SK-N-MC (cell line): Measurements from ENCODE around the gene SVOP.
"Not testable (repeated sequence)": the region's sequence is repeated elsewhere in the genome, so short reads cannot be mapped to it uniquely, and the experiment has no call there.

ENCODE experiments used
- DNase-seq: peaks from one replicate; pipeline ENCODE4 v3.0.0-alpha.2; 2011; ENCODE audit warnings: low read depth, low spot score
- H3K27ac ChIP-seq: fragments of 200-600 bp; sonication (generic); 2 replicates; pipeline ENCODE4 v1.5.1; 2016; ENCODE audit warnings: mixed run types
- H3K36me3 ChIP-seq: fragments of 200-600 bp; sonication (generic); 2 replicates; pipeline ENCODE4 v1.6.1; 2017; ENCODE audit warnings: antibody characterized with exemption, low read length, mixed read lengths; ENCODE audit not compliant: insufficient read depth
- H3K4me3 ChIP-seq: fragments of 200-600 bp; sonication (generic); 2 replicates; pipeline ENCODE4 v1.5.1; 2016
- H3K9ac ChIP-seq: fragments of 200-600 bp; sonication (generic); 2 replicates; pipeline ENCODE4 v1.8.0; 2017; ENCODE audit warnings: mixed run types, mixed read lengths; ENCODE audit not compliant: insufficient read length
- H3K9me3 ChIP-seq: fragments of 200-600 bp; sonication (generic); 2 replicates; pipeline ENCODE4 v1.6.1; 2017; ENCODE audit warnings: low read depth, mild to moderate bottlenecking, antibody characterized with exemption, low read length, moderate library complexity, mixed read lengths
- EZH2 ChIP-seq: fragments of 200-600 bp; sonication (generic); IDR thresholded peaks from one replicate; pipeline ENCODE4 v1.6.1; 2017; ENCODE audit warnings: antibody characterized with exemption
- FOXP2 ChIP-seq: optimal IDR thresholded peaks from 2 replicates; pipeline ENCODE3; 2011; ENCODE audit warnings: mild to moderate bottlenecking, moderate library complexity; ENCODE audit not compliant: insufficient read depth; ENCODE audit errors: extremely low read length, control extremely low read depth
- POLR2AphosphoS5 ChIP-seq: IDR thresholded peaks from 2 replicates; pipeline ENCODE4 v1.6.1; 2012; ENCODE audit warnings: mild to moderate bottlenecking, low read depth, low read length, borderline replicate concordance

Gene SVOP

DNA sequence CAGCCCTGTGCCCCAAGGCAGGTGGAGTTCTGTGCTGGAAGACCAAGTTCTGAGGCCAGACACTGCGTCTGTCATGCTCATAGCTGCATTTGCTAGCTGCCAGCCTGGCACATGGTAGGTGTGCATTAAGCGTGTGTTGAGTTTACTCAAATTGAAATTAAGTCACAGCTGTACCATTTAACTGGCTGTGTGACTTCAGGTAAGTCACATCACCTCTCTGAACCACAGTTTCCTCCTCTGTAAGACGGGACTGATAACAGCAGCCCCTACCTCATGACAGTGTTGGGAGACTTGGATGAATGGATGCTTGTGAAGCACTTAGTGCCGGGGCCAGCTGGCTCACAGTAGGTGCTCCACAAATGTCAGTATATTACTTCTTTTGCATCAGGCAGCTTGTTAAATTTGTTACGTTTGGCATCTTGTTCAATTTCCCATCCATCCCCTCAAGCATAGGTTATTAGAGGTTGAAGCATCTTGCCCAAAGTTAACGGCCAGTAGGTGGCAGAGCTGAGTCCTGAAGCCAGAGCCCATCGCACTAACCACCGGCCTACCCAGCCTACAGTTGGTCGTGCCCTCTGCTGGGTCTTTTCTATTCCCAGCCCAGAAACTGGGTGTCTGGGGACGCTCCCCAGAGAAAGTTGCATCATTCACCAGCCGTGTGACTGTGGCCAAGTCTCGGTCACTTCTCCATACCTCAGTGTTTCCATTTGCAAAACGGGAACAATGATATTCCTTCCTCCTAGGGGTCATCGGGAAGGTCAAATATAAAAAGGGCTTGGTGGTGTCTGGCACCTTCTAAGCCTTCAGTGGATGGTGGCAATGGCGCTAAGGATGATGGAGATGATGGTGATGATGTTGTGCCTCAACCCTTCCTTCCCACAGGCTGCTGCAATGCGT, 136.5 kb downstream of the SVOP start:
- Histone ChIP-seq H3K36me3 (no peaks in the 10 kb centered on the region), H3K27ac (no peak overlapping the region), H3K9me3 (no peaks in the 10 kb centered on the region), H3K9ac (no peak overlapping the region), H3K4me3 (no peak overlapping the region)
- no peak for TF ChIP-seq EZH2
- no peak for TF ChIP-seq FOXP2
- TF ChIP-seq POLR2AphosphoS5, result no peak
- no peak for DNase-seq

DNA sequence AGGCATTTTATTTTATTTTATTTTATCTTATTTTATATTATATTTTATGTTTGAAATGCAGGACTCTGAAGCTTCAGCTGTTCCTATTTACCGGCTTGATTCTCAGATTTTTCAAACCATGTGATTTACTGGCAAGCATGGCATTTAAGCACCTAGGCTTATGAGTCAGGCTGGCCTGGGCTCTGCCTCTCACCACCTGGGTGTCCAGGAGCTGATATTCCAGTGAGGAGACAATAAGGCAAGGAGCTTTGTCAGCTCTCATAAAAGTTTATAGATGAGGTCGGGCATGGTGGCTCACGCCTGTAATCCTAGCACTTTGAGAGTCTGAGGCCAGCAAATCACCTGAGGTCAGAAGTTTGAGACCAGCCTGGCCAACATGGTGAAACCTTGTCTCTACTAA, 138.9 kb downstream of the SVOP start:
- Histone ChIP-seq H3K9me3 (no peaks in the 10 kb centered on the region), H3K4me3 (no peak overlapping the region), H3K36me3 (no peaks in the 10 kb centered on the region), H3K27ac (no peak overlapping the region), H3K9ac (no peak overlapping the region)
- TF ChIP-seq POLR2AphosphoS5 (no peak), EZH2 (no peak), FOXP2 (no peak)
- no peak for DNase-seq

DNA sequence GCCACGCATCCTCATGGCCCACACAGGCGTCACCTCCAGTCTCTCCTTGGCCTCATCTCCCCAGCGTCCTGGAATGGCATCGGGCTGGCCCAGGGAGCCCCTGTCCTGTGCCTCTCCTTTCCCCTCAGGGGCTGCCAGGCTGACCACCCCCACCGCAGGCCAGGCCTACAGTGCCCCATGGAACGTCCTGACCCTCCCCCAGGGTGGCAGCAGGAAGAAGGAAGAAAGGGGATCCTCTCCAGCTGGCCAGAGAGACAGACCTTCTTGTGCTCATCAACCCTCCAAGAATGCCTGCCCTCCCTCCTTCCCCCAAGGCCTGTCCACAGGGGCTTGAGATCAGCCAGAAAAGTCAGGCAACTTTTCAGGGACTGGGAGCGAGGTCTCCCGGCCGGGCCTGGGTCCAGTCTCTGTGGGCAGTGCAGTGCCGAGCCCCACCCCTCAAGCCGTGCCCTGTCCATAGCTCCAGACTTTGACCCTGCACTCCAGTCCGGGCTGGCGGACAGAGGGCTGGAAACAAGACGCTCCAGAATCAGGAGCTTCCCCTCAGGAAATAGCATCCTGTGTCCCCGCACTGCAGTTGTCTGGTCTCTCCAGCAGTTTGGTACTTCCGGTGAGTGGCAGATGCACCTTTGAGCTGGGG, 141.1 kb downstream of the SVOP start, which contains the start of gene DAO:
Gene DAO (plus strand): TSS at position 478 of the 640 bp plus-strand sequence. CDS start 4,915 bp downstream, outside the sequence.
- no peak within 1 kb of the TSS for H3K4me3 ChIP-seq
- no peak for DNase-seq
- H3K27ac ChIP-seq, result no peak within 1 kb of the TSS
- no peaks in the 10 kb centered on the region for H3K9me3 ChIP-seq
- H3K9ac ChIP-seq, result no peak within 1 kb of the TSS
- no peaks in the 10 kb centered on the region for H3K36me3 ChIP-seq
- TF ChIP-seq POLR2AphosphoS5 (no peak), FOXP2 (no peak), EZH2 (no peak)

DNA sequence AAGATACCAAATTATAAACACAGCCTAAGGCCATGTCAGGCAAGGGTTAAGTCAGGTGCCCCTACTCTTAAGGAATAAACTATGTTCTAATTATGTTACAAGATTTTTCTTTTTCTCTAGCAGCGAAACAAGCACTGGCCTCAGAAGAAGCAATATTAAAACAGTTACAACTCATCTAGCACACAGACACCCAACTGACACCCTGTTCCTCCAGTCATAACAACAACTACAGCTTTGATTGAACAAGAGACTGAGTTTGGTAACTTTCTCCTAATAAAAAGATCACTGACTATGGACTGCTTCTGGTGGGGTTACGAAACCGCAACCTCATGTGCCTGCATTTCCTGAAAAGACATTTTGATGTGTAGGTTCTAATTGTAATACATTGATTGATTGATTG, 144.3 kb downstream of the SVOP start:
- no peak overlapping the region for H3K4me3 ChIP-seq
- TF ChIP-seq EZH2 (no peak), FOXP2 (no peak), POLR2AphosphoS5 (no peak)

DNA sequence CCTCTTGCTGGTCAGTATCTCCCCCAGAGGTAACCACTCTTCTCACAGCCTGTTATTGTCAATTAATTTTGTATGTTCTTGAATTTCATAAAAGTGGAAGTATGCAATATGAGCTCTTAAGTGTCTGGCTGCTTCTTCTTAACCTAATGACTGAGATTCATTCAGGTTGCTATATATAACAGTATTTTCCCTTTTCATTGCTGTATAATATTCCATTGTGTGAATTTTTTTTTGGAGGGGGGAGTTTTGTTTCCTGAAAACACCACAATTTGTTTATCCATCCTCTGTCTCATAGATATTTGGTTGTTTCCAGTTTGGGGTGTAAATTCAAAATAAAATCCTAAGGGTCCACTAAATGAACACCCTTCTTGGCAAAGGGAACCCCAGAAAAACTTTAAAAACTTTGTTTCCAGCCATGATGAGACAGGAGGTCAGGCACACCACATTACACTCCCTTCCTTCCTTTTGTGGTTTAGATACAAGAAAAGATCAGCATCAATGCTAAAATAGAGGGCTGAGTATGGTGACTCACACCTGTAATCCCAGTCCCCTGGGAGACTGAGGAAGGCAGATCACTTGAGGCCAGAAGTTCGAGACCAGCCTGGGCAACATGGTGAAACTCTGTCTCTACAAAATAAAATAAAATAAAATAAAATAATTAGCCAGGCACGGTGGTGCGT, 145.0 kb downstream of the SVOP start:
- Histone ChIP-seq H3K9me3 (no peaks in the 10 kb centered on the region), H3K4me3 (no peak overlapping the region), H3K9ac (no peak overlapping the region), H3K27ac (no peak overlapping the region), H3K36me3 (no peaks in the 10 kb centered on the region)
- no peak for DNase-seq
- no peak for TF ChIP-seq POLR2AphosphoS5
- TF ChIP-seq FOXP2, result no peak
- no peak for TF ChIP-seq EZH2

More for the DNA sequence above, 144.3 kb downstream of the SVOP start:
- no peak for DNase-seq
- Histone ChIP-seq H3K27ac (no peak overlapping the region), H3K36me3 (no peaks in the 10 kb centered on the region), H3K9ac (no peak overlapping the region), H3K9me3 (no peaks in the 10 kb centered on the region)

DNA sequence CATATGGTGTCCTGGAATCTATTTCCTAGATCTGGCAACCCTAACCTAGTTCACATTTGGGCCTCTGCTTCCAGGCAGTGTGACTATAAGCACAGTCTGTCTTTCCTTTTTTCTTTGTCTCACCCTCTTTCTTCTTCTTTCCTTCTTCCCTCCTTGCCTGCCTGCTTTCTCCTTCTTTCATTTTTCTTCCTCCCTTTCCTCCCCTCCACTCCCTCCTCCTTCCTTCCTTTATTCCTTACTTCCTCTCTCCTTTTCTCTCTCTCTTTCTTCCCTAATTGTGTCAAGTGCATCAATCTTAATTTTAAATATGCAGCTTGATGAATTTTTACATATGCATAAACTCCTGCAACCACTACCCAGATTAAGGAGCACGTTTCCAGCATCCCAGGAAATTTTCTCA, 145.6 kb downstream of the SVOP start:
- Histone ChIP-seq H3K27ac (no peak overlapping the region), H3K36me3 (no peaks in the 10 kb centered on the region), H3K9me3 (no peaks in the 10 kb centered on the region), H3K9ac (no peak overlapping the region), H3K4me3 (no peak overlapping the region)
- DNase-seq, result no peak
- no peak for TF ChIP-seq FOXP2
- TF ChIP-seq EZH2, result no peak
- no peak for TF ChIP-seq POLR2AphosphoS5

DNA sequence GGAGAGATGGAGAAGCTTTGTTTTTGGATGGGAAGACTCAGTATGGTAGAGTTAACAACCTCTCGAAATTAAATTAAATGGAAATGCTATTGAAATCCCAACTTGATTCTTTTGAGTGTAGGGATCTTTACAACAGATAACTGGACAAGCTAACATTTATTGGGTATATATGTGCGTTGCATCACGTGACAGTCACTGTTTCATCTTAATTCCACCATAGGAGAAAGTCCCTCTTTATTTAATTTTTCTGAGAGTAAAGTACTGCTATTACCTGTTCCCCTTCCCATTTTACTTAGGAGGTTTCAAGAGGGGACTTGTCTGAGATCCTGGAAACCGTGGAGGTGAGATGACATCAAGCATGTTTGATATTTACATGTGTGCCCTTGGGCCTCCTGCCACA, 152.1 kb downstream of the SVOP start:
- H3K9ac ChIP-seq, result no peak overlapping the region
- H3K4me3 ChIP-seq, result no peak overlapping the region
- DNase-seq, result no peak
- H3K36me3 ChIP-seq, result no peaks in the 10 kb centered on the region
- TF ChIP-seq EZH2 (no peak), FOXP2 (no peak), POLR2AphosphoS5 (no peak)
- H3K27ac ChIP-seq, result no peak overlapping the region
- H3K9me3 ChIP-seq, result no peaks in the 10 kb centered on the region

DNA sequence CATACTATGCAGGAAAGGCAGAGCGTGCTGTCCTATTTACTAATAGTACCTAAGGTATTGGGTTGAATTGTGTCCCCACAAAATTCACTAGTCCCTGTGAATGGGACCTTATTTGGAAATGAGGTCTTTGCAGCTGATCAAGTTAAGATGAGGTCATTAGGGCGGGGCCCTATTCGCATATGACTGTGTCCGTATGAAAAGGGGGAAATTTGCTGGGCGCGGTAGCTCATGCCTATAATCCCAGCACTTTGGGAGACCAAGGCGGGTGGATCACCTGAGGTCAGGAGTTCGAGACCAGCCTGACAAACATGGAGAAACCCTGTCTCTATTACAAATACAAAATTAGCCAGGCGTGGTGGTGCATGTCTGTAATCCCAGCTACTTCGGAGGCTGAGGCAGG, 154.8 kb downstream of the SVOP start:
- not testable (repeated sequence) for H3K27ac ChIP-seq, H3K9ac ChIP-seq, H3K4me3 ChIP-seq, H3K36me3 ChIP-seq, DNase-seq, H3K9me3 ChIP-seq
